H1 (cell line): ENCODE data around the gene CFAP157. TPM values are rescaled to one million over a fixed set of nuclear protein-coding genes. Genes with fewer than 3 reads are reported as not detected.

ENCODE experiments used
- CTCF ChIA-PET: fragments of 300-600 bp; sonication (Branson Sonifier 250); formaldehyde crosslinking; loops from one replicate; lab custom pipeline; 2021; ENCODE audit not compliant: partially characterized antibody; lab: Charles Lee
- POLR2A ChIA-PET: fragments of 300-600 bp; sonication (Branson Sonifier 250); formaldehyde crosslinking; loops from one replicate; lab custom pipeline; 2021; ENCODE audit warnings: inconsistent platforms; ENCODE audit not compliant: partially characterized antibody; lab: Charles Lee
- DNase-seq, 2 experiments: peaks; one replicate each; pipeline versions ENCODE4 v3.0.0 to v3.0.0-alpha.2; 2010 to 2022; ENCODE audit warnings: low spot score in 2 of 2, low read depth in 1 of 2, mixed read lengths in 1 of 2
- FAIRE-seq: peaks from 2 replicates; lab custom pipeline; 2011; peaks lifted over from hg19 to GRCh38; lab: Jason Lieb, UNC
- H2AFZ ChIP-seq: 2 replicates; pipeline ENCODE4 v1.8.1; 2012; ENCODE audit warnings: low read length, inconsistent platforms
- H2AK5ac ChIP-seq: 2 replicates; pipeline ENCODE4 v1.6.1; 2013; ENCODE audit warnings: low read depth, low read length
- H2BK120ac ChIP-seq: replicated peaks from 2 replicates; pipeline ENCODE3; 2013; ENCODE audit warnings: low read depth, low read length, inconsistent platforms
- H2BK12ac ChIP-seq: 2 replicates; pipeline ENCODE4 v1.6.1; 2013; ENCODE audit warnings: low read depth, low read length
- H2BK15ac ChIP-seq: 2 replicates; pipeline ENCODE4 v1.6.1; 2013; ENCODE audit warnings: low read length
- H2BK20ac ChIP-seq: 2 replicates; pipeline ENCODE4 v1.6.1; 2013; ENCODE audit warnings: low read length
- H2BK5ac ChIP-seq: 2 replicates; pipeline ENCODE4 v1.6.1; 2013; ENCODE audit warnings: low read depth, low read length
- H3K14ac ChIP-seq: 2 replicates; pipeline ENCODE4 v1.6.1; 2013; ENCODE audit warnings: inconsistent platforms; ENCODE audit not compliant: insufficient read length
- H3K18ac ChIP-seq: 2 replicates; pipeline ENCODE4 v1.6.1; 2013; ENCODE audit warnings: low read length; ENCODE audit errors: extremely low read depth
- H3K23ac ChIP-seq: 2 replicates; pipeline ENCODE4 v1.6.1; 2013; ENCODE audit warnings: inconsistent platforms; ENCODE audit not compliant: insufficient read length
- H3K23me2 ChIP-seq: 2 replicates; pipeline ENCODE4 v1.6.1; 2013; ENCODE audit warnings: low read depth, low read length
- H3K27ac ChIP-seq: 2 replicates; pipeline ENCODE4 v1.6.1; 2011; ENCODE audit warnings: low read depth, low read length, inconsistent platforms
- H3K27me3 ChIP-seq, 4 experiments: replicated peaks in 1 of 4; 1 replicate in 1 of 4; 2 replicates in 3 of 4; pipeline versions ENCODE4 v1.6.1 to v1.8.1; 2011 to 2013; ENCODE audit warnings: low read length in 3 of 4, mild to moderate bottlenecking in 3 of 4, inconsistent platforms in 2 of 4, mixed read lengths in 2 of 4, moderate library complexity in 1 of 4; ENCODE audit not compliant: control insufficient read depth in 3 of 4, insufficient read depth in 3 of 4; ENCODE audit errors: extremely low read depth in 1 of 4
- H3K36me3 ChIP-seq, 4 experiments: 2 replicates each; pipeline versions ENCODE4 v1.6.1 to v1.8.1; 2011 to 2013; ENCODE audit warnings: mild to moderate bottlenecking in 4 of 4, low read length in 3 of 4, moderate library complexity in 2 of 4, control low read depth in 1 of 4, inconsistent platforms in 1 of 4; ENCODE audit not compliant: insufficient read depth in 4 of 4, control insufficient read depth in 2 of 4
- H3K4ac ChIP-seq: replicated peaks from 2 replicates; pipeline ENCODE3; 2013; ENCODE audit warnings: low read length, low read depth, mixed read lengths, inconsistent platforms; ENCODE audit not compliant: insufficient read length
- H3K4me1 ChIP-seq, 4 experiments: replicated peaks in 1 of 4; 1 replicate in 1 of 4; 2 replicates in 3 of 4; pipeline versions ENCODE4 v1.6.1 to v1.8.1; 2011 to 2013; ENCODE audit warnings: low read length in 3 of 4, inconsistent platforms in 2 of 4, mixed read lengths in 1 of 4; ENCODE audit not compliant: insufficient read depth in 4 of 4, control insufficient read depth in 3 of 4
- H3K4me2 ChIP-seq, 2 experiments: 2 replicates each; pipeline versions ENCODE4 v1.6.1 to v1.8.1; 2011 to 2013; ENCODE audit warnings: low read depth in 2 of 2, low read length in 2 of 2, control low read depth in 1 of 2, inconsistent platforms in 1 of 2, mild to moderate bottlenecking in 1 of 2; ENCODE audit not compliant: insufficient read depth in 1 of 2
- H3K4me3 ChIP-seq, 4 experiments: fragments of 200-600, 300-600 bp in 1 of 4; sonication (generic), shearing (Covaris generic), sonication (Bioruptor Twin) in 1 of 4; 2 replicates each; pipeline versions ENCODE4 v1.5.1 to v1.8.1; 2011 to 2016; ENCODE audit warnings: low read length in 4 of 4, low read depth in 3 of 4, control low read depth in 2 of 4, inconsistent platforms in 2 of 4, mild to moderate bottlenecking in 2 of 4, mixed read lengths in 1 of 4, moderate library complexity in 1 of 4; ENCODE audit not compliant: insufficient read depth in 2 of 4; ENCODE audit errors: extremely low read depth in 1 of 4
- H3K56ac ChIP-seq: replicated peaks from 2 replicates; pipeline ENCODE3; 2013; ENCODE audit warnings: low read depth, mild to moderate bottlenecking, mixed read lengths, low read length, inconsistent platforms; ENCODE audit not compliant: insufficient read length
- H3K79me1 ChIP-seq: 2 replicates; pipeline ENCODE4 v1.6.1; 2013; ENCODE audit warnings: low read depth, low read length, control low read depth
- H3K79me2 ChIP-seq, 2 experiments: 2 replicates each; pipeline versions ENCODE4 v1.6.1 to v1.8.1; 2012 to 2013; ENCODE audit warnings: low read length in 2 of 2, mild to moderate bottlenecking in 2 of 2, inconsistent platforms in 1 of 2; ENCODE audit not compliant: insufficient read depth in 2 of 2, control insufficient read depth in 1 of 2
- H3K9ac ChIP-seq, 4 experiments: replicated peaks in 1 of 4; 1 replicate in 1 of 4; 2 replicates in 3 of 4; pipeline versions ENCODE4 v1.6.1 to v1.8.1; 2011 to 2013; ENCODE audit warnings: low read depth in 3 of 4, low read length in 3 of 4, control low read depth in 2 of 4, mild to moderate bottlenecking in 2 of 4, moderate library complexity in 2 of 4, inconsistent platforms in 1 of 4; ENCODE audit errors: extremely low read depth in 1 of 4
- H3K9me3 ChIP-seq, 2 experiments: 2 replicates each; pipeline versions ENCODE4 v1.6.1 to v1.8.1; 2012 to 2013; ENCODE audit warnings: mild to moderate bottlenecking in 2 of 2, moderate library complexity in 2 of 2, control low read depth in 1 of 2, inconsistent platforms in 1 of 2, low read depth in 1 of 2, low read length in 1 of 2, mixed read lengths in 1 of 2; ENCODE audit not compliant: insufficient read depth in 2 of 2
- H4K20me1 ChIP-seq, 2 experiments: replicated peaks in 1 of 2; 2 replicates each; pipeline versions ENCODE3 to v1.8.1; 2011 to 2013; ENCODE audit warnings: inconsistent platforms in 2 of 2, low read length in 2 of 2, mild to moderate bottlenecking in 1 of 2; ENCODE audit not compliant: insufficient read depth in 2 of 2, control insufficient read depth in 1 of 2
- H4K5ac ChIP-seq: 2 replicates; pipeline ENCODE4 v1.6.1; 2013; ENCODE audit warnings: low read length, low read depth, mixed read lengths, inconsistent platforms; ENCODE audit not compliant: insufficient read length
- H4K8ac ChIP-seq: 2 replicates; pipeline ENCODE4 v1.8.0; 2013; ENCODE audit warnings: mild to moderate bottlenecking, moderate library complexity, low read length, inconsistent platforms; ENCODE audit not compliant: insufficient read depth; ENCODE audit errors: extremely low read depth
- H4K91ac ChIP-seq: replicated peaks from 2 replicates; pipeline ENCODE3; 2013; ENCODE audit warnings: low read length, mixed read lengths, inconsistent platforms; ENCODE audit not compliant: insufficient read length
- CBX8 ChIP-seq: fragments of 300-800, 300-1000 bp; sonication (generic); IDR thresholded peaks from 2 replicates; pipeline ENCODE4 v1.7.1; 2016; ENCODE audit warnings: low read depth, low read length, borderline replicate concordance
- HDAC6 ChIP-seq: IDR thresholded peaks from one replicate; pipeline ENCODE4 v1.7.1; 2012; ENCODE audit warnings: low read depth, mild to moderate bottlenecking, inconsistent platforms, low read length, moderate library complexity
- JUND ChIP-seq: IDR thresholded peaks from 2 replicates; pipeline ENCODE4 v1.6.1; 2011; ENCODE audit warnings: mild to moderate bottlenecking, improper control_type of control experiment, low read length
- TAF1 ChIP-seq: IDR thresholded peaks from 2 replicates; pipeline ENCODE4 v1.6.1; 2011; ENCODE audit warnings: mild to moderate bottlenecking, low read depth, low read length
- ZNF274 ChIP-seq: IDR thresholded peaks from 2 replicates; pipeline ENCODE4 v1.7.0; 2012; ENCODE audit warnings: low read length, borderline replicate concordance; ENCODE audit errors: extremely low read depth
- WGBS, 2 experiments: shearing (Covaris generic) in 1 of 2; methylation state at CpG; one replicate each; pipeline versions ENCODE4 v1.1.6 to v1.1.7; 2013 to 2015; ENCODE audit warnings: low lambda C conversion rate in 2 of 2, mixed read lengths in 2 of 2, inconsistent platforms in 1 of 2, low coverage in 1 of 2, missing lambda C conversion rate in 1 of 2; ENCODE audit not compliant: insufficient replicate concordance in 2 of 2, insufficient coverage in 1 of 2, insufficient read length in 1 of 2; ENCODE audit errors: extremely low coverage in 1 of 2, missing lambda C conversion rate in 1 of 2; 5-methylcytosine and 5-hydroxymethylcytosine counted together
- polyA plus RNA-seq, 7 experiments: library from polyadenylated mRNA; depleted of rRNA in 3 of 7; stranded (reverse) in 5 of 7; unstranded in 2 of 7; fragments of >200 nt in 5 of 7; fragments of 200-250 nt in 2 of 7; gene quantifications; 1 replicate in 5 of 7; 2 replicates in 1 of 7; 4 replicates in 1 of 7; pipeline versions ENCODE4 v1.2.1 to v1.2.3, GENCODE V29; 2011 to 2013; ENCODE audit warnings: missing spikeins in 2 of 7, mixed read lengths in 2 of 7
- total RNA-seq: library from RNA; stranded (reverse); fragmentation: NEBNext Ultra II Directional; extraction: Animal tissue kit (Norgen Biotek cat#: 25700); gene quantifications from 2 replicates; pipeline ENCODE4 v1.2.1, GENCODE V29; 2021

Gene CFAP157
- total and polyA plus RNA-seq, 2 of the 8 experiments (the other 6 are each of a cell fraction or from before 2014, with no cell fraction given) = not detected

DNA sequence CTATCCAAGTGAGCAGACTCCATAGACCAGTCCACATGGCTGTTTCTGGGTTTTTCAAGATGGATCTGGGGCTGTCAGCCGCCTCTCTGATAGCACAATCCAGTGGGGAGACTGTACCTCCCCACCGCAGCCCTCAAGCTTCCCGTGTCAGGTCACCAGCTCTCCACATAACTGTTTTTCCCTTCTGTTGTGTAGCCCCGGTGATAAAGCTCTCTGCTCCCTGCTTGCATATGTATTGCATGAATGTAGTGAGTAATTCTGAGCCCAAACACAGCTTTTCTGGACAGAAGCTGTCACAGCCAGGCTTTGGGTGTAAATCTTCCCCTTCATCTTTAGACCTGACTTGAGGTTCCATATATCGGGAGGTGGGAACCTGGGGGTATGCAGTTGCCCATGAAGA is 23.1 kb upstream of the CFAP157 start:
- Histone ChIP-seq H3K23ac (no peak overlapping the region), H3K23me2 (no peaks in the 10 kb centered on the region), H3K4me3 (no peak overlapping the region), H2AFZ (no peak overlapping the region), H3K79me1 (no peaks in the 10 kb centered on the region), H4K8ac (no peak overlapping the region), H4K91ac (no peak overlapping the region), H3K27me3 (no peaks in the 10 kb centered on the region), H3K9ac (no peak overlapping the region), H3K27ac (0 out of 2 replicates have a peak overlapping the region, but pooled peaks have one; percentile 58), H3K4ac (no peak overlapping the region), H4K5ac (no peak overlapping the region), H2BK20ac (no peak overlapping the region), H2BK15ac (no peak overlapping the region), H3K36me3 (peaks cover 2 to 37% (median 14%) of the 10 kb centered on the region in 4 experiments; a peak in 5 of 8 replicates), H3K4me1 (no peaks in the 10 kb centered on the region), H3K4me2 (no peak overlapping the region), H3K56ac (no peak overlapping the region), H2BK5ac (no peak overlapping the region), H3K9me3 (no peaks in the 10 kb centered on the region), H2AK5ac (no peak overlapping the region), H2BK12ac (no peak overlapping the region), H4K20me1 (peaks cover 0 to 2% of the 10 kb centered on the region in 2 experiments), H2BK120ac (no peak overlapping the region), H3K79me2 (no peaks in the 10 kb centered on the region), H3K18ac (no peak overlapping the region), H3K14ac (no peak overlapping the region)
- WGBS, 2 experiments = 91% methylated on average over 5 of the region's 5 CpGs; no CpG with 5 or more reads in 1 of the 2 experiments
- ChIA-PET POLR2A (no interaction called here), CTCF (interaction anchor here (0.9 to 2.9 kb wide), 8 partner anchors 10 to 179 kb away, joined by 3 to 11 read pairs (median 4); partner anchors contain the start of gene TOR2A)
- no peak for DNase-seq
- TF ChIP-seq CBX8 (no peak), HDAC6 (no peak), ZNF274 (no peak), TAF1 (no peak), JUND (no peak)
- FAIRE-seq = no peak
